Measurements from ENCODE around the gene CLDN3. TPM values are rescaled to one million over a fixed set of nuclear protein-coding genes. Genes with fewer than 3 reads are reported as not detected.

The CLDN3 gene
- total and polyA plus RNA-seq, 9 of the 15 experiments (the other 6 are each of a cell fraction or from before 2014, with no cell fraction given), result 0.29 TPM; not detected in 8

DNA sequence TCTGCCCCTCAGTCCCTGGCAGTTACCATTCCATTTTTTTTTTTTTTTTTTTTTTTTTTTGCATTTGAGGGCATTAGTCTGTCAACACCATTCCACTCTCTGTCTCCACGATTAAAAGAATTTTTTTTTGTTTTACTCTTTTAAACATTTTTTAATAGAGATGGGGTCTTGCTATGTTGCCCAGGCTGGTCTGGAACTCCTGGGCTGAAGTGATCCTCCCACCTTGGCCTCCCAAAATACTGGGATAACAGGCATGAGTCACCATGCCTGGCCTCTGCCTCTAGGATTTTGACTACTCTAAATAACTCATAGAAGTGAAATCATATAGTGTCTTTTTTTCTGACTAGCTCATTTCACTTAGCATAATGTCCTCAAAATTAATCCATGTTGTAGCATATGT, 16.5 kb upstream of the CLDN3 start (continued):
- TF ChIP-seq ESRRA (IDR thresholded peaks at IDR 0.05; ENCODE audit: borderline replicate concordance, low read depth) (no peak), ZNF282 (CRISPR knock-in tag; IDR thresholded peaks at IDR 0.05) (no peak)

- no peaks in the 10 kb centered on the region for H3K36me3 ChIP-seq (ENCODE audit: control insufficient read depth, insufficient read depth, low read length)
- no peak for FAIRE-seq
- no peak overlapping the region for H3K4me2 ChIP-seq (ENCODE audit: insufficient read depth, low read length)
- WGBS (ENCODE audit: insufficient coverage, low coverage, missing lambda C conversion rate), result 78% methylated on average over 1 of the region's 1 CpG
- no peaks in the 10 kb centered on the region for H3K27me3 ChIP-seq (ENCODE audit: control insufficient read depth in 2 of 2, insufficient read depth in 2 of 2, low read length in 2 of 2)
- H3K9me3 ChIP-seq (replicated peaks; ENCODE audit: control insufficient read depth, insufficient read depth, low read depth, low read length), result no peaks in the 10 kb centered on the region
- in situ Hi-C loops (cut with MboI), result no loop called here
- POLR2A ChIA-PET, result no interaction called here
- BruUV-seq (replicated peaks), result no TSS peak
- intact Hi-C loops (cut with micrococcal nuclease), result no loop called here
- H3K4me1 ChIP-seq (replicated peaks in 1 of 2; ENCODE audit: control insufficient read depth in 2 of 2, insufficient read depth in 2 of 2, low read length in 2 of 2), result peaks cover 9 to 16% of the 10 kb centered on the region in 2 experiments
- no peaks in the 10 kb centered on the region for H3K9me1 ChIP-seq (ENCODE audit: control insufficient read depth, insufficient read depth, low read length)
- no peaks in the 10 kb centered on the region for H3K79me2 ChIP-seq (ENCODE audit: control insufficient read depth, insufficient read depth, low read length)
- ATAC-seq, result no peak
- no peak overlapping the region for H2AFZ ChIP-seq (ENCODE audit: low read depth, low read length)
- no peak for TF ChIP-seq ZBTB17 (CRISPR knock-in tag; IDR thresholded peaks at IDR 0.05)
- TF ChIP-seq, protein P1, sequence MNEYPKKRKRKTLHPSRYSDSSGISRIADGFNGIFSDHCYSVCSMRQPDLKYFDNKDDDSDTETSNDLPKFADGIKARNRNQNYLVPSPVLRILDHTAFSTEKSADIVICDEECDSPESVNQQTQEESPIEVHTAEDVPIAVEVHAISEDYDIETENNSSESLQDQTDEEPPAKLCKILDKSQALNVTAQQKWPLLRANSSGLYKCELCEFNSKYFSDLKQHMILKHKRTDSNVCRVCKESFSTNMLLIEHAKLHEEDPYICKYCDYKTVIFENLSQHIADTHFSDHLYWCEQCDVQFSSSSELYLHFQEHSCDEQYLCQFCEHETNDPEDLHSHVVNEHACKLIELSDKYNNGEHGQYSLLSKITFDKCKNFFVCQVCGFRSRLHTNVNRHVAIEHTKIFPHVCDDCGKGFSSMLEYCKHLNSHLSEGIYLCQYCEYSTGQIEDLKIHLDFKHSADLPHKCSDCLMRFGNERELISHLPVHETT (CRISPR knock-in tag; conservative IDR thresholded peaks at IDR 0.05 in 1 of 2, IDR thresholded peaks at IDR 0.05 in 1 of 2), result no peak
- no peak for TF ChIP-seq ZNF140 (CRISPR knock-in tag; IDR thresholded peaks at IDR 0.05)
- TF ChIP-seq CBX2 (IDR thresholded peaks at IDR 0.05; ENCODE audit: insufficient read depth, low read length, poor library complexity, severe bottlenecking), result no peak
- no peak for TF ChIP-seq E2F4 (CRISPR knock-in tag; IDR thresholded peaks at IDR 0.05; ENCODE audit: low read depth)
- TF ChIP-seq HMG20A (CRISPR knock-in tag; conservative IDR thresholded peaks at IDR 0.05), result no peak
- TF ChIP-seq NBN (IDR thresholded peaks at IDR 0.05; ENCODE audit: low read depth), result no peak
- no peak overlapping the region for H3K9ac ChIP-seq (ENCODE audit: insufficient read depth in 1 of 2, low read depth in 2 of 2, low read length in 2 of 2)
- no peak overlapping the region for H3K27ac ChIP-seq (ENCODE audit: extremely low read depth, low read depth, low read length)
- DNase-seq (ENCODE audit: extremely low read depth in 1 of 4, low spot score in 3 of 4), result peak in 1 of 4 experiments; percentile 4
- CTCF ChIA-PET (ENCODE audit: low intra/inter-chr PET ratio), result interaction anchor here (1.1 kb wide), 1 partner anchor 76 kb away, joined by 3 read pairs; no protein-coding TSS in a partner anchor
- no peak overlapping the region for H3K4me3 ChIP-seq
- H4K20me1 ChIP-seq (replicated peaks; ENCODE audit: control insufficient read depth, insufficient read depth, low read length), result no peaks in the 10 kb centered on the region
Observed at GRCh38 chr7:73779517-73779916, 9.4 kb upstream of the CLDN3 start.
